HT-29 (cell line): Measurements from ENCODE around the gene DMD. TPM values are rescaled to one million over a fixed set of nuclear protein-coding genes. Genes with fewer than 3 reads are reported as not detected.

Experiments used
- DNase-seq: peaks from one replicate; pipeline ENCODE4 v3.0.0-alpha.2; 2015; ENCODE audit warnings: low spot score
- total RNA-seq: library from RNA; depleted of rRNA; stranded (reverse); fragments of >200 nt; shearing (Covaris generic); gene quantifications from 2 replicates; pipeline ENCODE4 v1.2.3, GENCODE V29; 2014

DMD gene
- total RNA-seq, 1 experiment from 2014 or later: not detected

- no peak for DNase-seq
Measured at GRCh38 chrX:31252133-31252532, 1959.2 kb downstream of the DMD start.

GRCh38 chrX:31251336-31251735 lies 1960.0 kb downstream of the DMD start:
- DNase-seq: no peak

- DNase-seq: no peak
Measured at GRCh38 chrX:31245714-31246113, 1965.6 kb downstream of the DMD start.

- no peak for DNase-seq
Measured at GRCh38 chrX:31243804-31244203, 1967.5 kb downstream of the DMD start.

GRCh38 chrX:31240982-31241381 lies 1970.4 kb downstream of the DMD start:
- no peak for DNase-seq

GRCh38 chrX:31237189-31237588 lies 1974.2 kb downstream of the DMD start:
- DNase-seq: no peak

GRCh38 chrX:31236231-31236630 lies 1975.1 kb downstream of the DMD start:
- no peak for DNase-seq

GRCh38 chrX:31233941-31234496 lies 1977.3 kb downstream of the DMD start:
- DNase-seq: no peak

- no peak for DNase-seq
Measured at GRCh38 chrX:31232506-31232905, 1978.8 kb downstream of the DMD start.

GRCh38 chrX:31228909-31229308 lies 1982.4 kb downstream of the DMD start:
- DNase-seq: no peak

- no peak for DNase-seq
Measured at GRCh38 chrX:31228415-31228832, 1982.9 kb downstream of the DMD start.

GRCh38 chrX:31227250-31227649 lies 1984.1 kb downstream of the DMD start:
- DNase-seq: no peak

GRCh38 chrX:31225819-31226218 lies 1985.5 kb downstream of the DMD start:
- no peak for DNase-seq

GRCh38 chrX:31224381-31225012 lies 1986.9 kb downstream of the DMD start:
- no peak for DNase-seq

- no peak for DNase-seq
Measured at GRCh38 chrX:31223817-31224216, 1987.5 kb downstream of the DMD start.

GRCh38 chrX:31222946-31223345 lies 1988.4 kb downstream of the DMD start:
- DNase-seq: no peak

- no peak for DNase-seq
Measured at GRCh38 chrX:31219174-31219573, 1992.2 kb downstream of the DMD start.

GRCh38 chrX:31217084-31217483 lies 1994.3 kb downstream of the DMD start:
- no peak for DNase-seq

- DNase-seq: no peak
Measured at GRCh38 chrX:31215277-31215815, 1996.0 kb downstream of the DMD start.

- peak; percentile 8 for DNase-seq
Measured at GRCh38 chrX:31213941-31214340, 1997.4 kb downstream of the DMD start.

GRCh38 chrX:31212856-31213748 lies 1998.2 kb downstream of the DMD start:
- DNase-seq: no peak

- DNase-seq: no peak
Measured at GRCh38 chrX:31209005-31209628, 2002.2 kb downstream of the DMD start.
